Measurements from ENCODE around the gene ESRRG.
"Not testable (repeated sequence)": the region's sequence is repeated elsewhere in the genome, so short reads cannot be mapped to it uniquely, and the experiment has no call there.

Gene ESRRG

GRCh38 chr1:216576234-216576937 lies 146.8 kb downstream of the ESRRG start:
- no peak for DNase-seq (ENCODE audit: low read depth in 2 of 3, low spot score in 1 of 3)

DNA sequence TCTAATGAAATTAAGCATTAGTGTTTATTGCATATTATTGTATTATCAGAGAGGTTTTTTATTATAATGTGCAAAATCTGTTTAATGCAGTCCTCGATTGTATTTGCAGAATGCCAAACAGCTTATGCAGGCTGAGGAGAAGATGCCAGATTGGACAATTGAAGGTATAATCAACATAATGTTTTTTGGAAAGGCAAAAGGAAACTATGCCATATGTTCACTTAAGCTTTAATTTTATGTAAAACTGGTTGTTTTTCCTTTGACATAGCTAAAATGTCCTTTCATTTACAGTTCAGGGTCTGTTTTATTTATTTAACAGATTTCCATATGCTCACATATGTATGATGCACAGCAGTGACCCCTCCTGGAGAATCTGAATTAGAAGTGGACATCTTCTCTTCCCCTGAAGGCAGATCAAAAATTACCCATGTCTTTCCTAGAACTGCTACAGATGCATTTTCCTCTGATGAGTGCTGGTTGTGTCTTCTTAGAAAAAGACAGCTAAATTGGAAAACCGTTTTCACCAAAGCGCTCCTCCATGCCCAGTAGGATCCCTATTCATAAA lies 156.5 kb downstream of the ESRRG start:
- no peak for DNase-seq (ENCODE audit: low read depth in 2 of 3, low spot score in 1 of 3)

- no peak for DNase-seq (ENCODE audit: low read depth in 2 of 3, low spot score in 1 of 3)
Observed at GRCh38 chr1:216563087-216563486, 160.1 kb downstream of the ESRRG start.

GRCh38 chr1:216562383-216562782 lies 160.8 kb downstream of the ESRRG start:
- DNase-seq (ENCODE audit: low read depth in 2 of 3, low spot score in 1 of 3): no peak

GRCh38 chr1:216560527-216560926 lies 162.7 kb downstream of the ESRRG start:
- DNase-seq (ENCODE audit: low read depth in 2 of 3, low spot score in 1 of 3): no peak

- DNase-seq (ENCODE audit: low read depth in 2 of 3, low spot score in 1 of 3): no peak
Observed at GRCh38 chr1:216559359-216559758, 163.9 kb downstream of the ESRRG start.

DNA sequence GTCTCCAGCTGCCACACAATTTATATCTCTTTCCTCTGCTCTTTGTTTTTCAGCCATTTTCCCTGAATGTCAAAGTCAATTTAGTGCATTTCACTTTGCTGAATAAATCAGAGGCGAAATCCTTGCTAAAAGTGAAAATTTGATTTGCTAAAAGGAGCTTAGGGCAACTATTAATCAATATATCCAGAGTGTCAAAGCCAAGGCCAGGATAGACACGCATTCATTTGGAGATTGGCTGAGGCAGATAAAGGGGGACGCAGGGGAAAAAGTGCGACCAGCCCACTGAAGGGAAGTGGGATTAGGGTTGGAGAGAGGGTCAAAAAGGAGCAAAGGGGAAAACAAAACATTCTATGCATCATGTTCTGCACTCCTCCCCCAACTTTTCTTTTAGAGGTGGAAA lies 167.6 kb downstream of the ESRRG start:
- DNase-seq (ENCODE audit: low read depth in 2 of 3, low spot score in 1 of 3): no peak

- DNase-seq (ENCODE audit: low read depth in 2 of 3, low spot score in 1 of 3): no peak
Observed at GRCh38 chr1:216554934-216555333, 168.3 kb downstream of the ESRRG start.

DNA sequence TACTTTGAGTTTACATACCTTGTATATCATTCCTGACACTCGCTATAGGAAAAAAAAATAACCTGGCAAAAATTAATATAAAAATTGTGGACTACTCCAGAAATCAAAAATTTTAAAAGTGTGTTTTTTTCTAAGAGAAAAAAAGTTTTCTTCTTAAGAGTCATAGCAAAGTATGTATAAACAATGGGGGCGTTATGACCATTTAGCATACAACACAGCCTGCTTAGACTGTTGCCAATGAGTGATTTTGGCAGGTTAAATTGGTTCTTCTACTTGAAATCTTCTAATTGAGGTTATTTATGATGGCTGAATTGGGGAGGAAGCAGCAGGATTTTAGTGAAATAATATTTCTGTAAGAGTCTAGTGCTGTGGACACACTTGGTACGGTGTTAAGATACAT lies 169.5 kb downstream of the ESRRG start:
- no peak for DNase-seq (ENCODE audit: low read depth in 2 of 3, low spot score in 1 of 3)

DNA sequence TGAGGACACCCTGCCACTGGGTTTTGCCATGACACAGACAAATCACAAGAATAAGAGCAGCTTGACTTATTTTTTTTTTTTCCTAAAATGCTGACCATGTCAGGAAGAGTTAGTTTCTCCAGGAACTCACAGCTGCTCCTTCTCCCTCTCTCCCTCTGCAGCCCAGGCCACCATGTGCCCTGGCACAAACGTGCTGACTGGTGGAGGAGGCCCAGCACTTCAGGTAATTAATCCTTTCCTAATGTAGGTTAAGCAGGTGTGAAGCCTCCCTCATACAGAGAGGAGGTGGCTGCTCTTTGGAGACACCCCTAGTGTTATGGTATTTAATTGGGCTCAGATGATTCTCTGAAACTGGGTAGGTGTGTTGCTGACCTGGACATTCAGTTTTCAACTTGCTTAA lies 170.2 kb downstream of the ESRRG start:
- no peak for DNase-seq (ENCODE audit: low read depth in 2 of 3, low spot score in 1 of 3)

DNA sequence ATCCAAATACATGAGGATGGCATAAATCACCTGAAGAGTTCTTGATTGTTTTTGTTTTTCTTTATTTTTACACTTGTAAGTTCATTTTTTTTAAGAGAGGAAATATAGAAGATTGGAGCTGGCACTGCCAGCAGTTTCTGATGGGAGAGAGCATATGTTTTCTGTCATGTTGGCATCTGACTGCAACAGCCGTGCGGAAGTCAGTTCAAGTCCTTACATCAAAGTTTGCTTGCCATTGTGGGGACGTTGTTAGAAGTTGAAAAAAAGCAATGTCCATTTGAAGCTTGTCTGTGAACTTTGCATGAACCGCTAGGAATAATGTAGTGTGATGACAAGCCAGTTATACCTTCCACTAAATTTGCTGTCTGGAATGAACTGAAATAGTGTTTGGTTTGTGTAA lies 173.4 kb downstream of the ESRRG start:
- no peak for DNase-seq (ENCODE audit: low read depth in 2 of 3, low spot score in 1 of 3)

GRCh38 chr1:216542741-216543140 lies 180.5 kb downstream of the ESRRG start:
- no peak for DNase-seq (ENCODE audit: low read depth in 2 of 3, low spot score in 1 of 3)

DNA sequence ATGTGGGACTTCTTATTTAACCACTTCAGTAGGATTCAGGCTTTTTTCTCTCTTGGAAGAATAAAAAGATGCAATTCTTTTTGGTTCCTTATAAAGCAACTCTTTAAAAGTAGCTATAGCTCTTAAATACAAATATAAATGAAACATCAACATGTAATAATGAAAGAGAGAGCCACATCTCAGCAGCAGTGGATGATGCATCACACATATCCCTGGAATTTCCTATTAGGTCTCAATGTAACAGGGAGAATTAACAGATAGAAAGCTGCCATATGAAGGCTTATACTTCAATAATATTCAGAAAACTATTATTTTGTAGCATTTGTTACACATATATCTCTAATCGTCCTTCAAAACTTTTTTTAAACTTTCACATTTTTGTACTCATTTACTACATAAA lies 181.0 kb downstream of the ESRRG start:
- DNase-seq (ENCODE audit: low read depth in 2 of 3, low spot score in 1 of 3): no peak

- DNase-seq (ENCODE audit: low read depth in 2 of 3, low spot score in 1 of 3): no peak
Observed at GRCh38 chr1:216535751-216536150, 187.5 kb downstream of the ESRRG start.

- DNase-seq (ENCODE audit: low read depth in 2 of 3, low spot score in 1 of 3): no peak
Observed at GRCh38 chr1:216535059-216535458, 188.2 kb downstream of the ESRRG start.

GRCh38 chr1:216533776-216534175 lies 189.5 kb downstream of the ESRRG start:
- no peak for DNase-seq (ENCODE audit: low read depth in 2 of 3, low spot score in 1 of 3)

DNA sequence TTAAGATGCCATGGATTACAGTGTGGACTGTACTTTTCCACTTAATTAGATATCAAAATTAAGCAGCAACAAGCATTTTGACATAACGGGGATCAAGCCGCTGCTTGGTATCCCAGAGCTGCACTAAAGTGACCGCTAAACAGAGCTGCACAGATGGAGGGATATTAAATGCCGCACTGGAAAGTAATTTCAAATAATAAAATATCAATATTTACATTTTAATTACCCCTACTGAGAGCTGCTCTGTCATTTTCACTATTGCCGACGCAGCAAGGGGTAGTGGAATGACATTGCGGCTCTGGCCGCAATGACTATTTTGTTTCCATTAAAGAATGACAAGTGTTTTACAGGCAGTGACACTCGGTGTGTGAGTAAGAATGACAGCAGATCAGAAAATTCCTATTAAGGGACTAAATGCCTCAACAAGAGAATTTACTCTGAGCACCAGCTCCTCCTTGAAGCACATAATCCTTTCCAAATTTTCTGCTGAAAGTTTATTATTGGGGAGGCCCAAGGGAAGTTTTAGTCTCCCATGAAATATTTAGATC lies 190.9 kb downstream of the ESRRG start:
- no peak for DNase-seq (ENCODE audit: low read depth in 2 of 3, low spot score in 1 of 3)

DNA sequence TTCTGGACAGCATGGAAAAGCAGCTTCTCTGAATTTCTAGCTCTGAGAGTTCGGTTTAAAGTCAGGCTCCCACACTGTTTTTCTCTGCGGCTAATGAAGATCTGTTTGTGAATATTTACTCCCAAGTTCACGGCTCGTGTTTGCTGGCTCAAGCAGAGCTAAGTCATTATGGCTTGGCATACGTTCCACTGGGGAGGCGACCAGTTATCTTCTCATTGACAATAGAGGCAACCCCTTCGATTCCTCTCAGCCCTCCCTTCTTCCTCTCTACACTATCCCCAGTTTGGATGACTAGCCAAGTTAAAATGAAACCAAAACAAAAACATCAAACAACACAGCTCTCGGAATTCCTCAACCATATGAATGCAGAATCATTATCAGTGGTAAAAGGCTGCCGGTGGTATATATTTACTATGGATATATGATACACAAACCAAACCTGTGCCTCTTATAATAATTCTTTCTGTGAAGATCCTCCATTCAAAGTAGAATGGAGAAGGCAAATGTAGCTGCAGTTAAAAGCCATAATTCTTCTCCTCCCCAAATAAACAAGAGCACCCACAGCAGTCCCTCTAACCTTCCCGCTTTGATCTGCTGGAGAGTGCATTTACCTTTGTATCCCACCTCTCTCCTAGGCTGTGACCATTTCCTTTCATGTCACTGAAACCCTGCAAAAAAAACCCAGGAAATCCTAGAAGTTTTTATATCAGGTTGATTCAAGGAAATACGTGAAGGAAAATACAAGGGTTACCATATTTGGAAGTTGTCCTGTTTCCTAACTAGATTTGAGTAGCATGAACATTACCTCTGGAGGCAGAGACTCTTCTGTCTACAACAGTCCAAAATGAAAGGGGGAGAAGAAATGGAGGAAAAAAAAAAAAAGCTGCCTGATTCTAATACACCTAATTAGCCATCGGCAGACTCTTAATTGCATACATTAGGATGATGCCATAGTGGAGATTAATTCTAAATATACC lies 191.7 kb downstream of the ESRRG start:
- DNase-seq (ENCODE audit: low read depth in 2 of 3, low spot score in 1 of 3): no peak

- not testable (repeated sequence) for DNase-seq (ENCODE audit: low read depth in 2 of 3, low spot score in 1 of 3)
Observed at GRCh38 chr1:216529851-216530250, 193.4 kb downstream of the ESRRG start.

DNA sequence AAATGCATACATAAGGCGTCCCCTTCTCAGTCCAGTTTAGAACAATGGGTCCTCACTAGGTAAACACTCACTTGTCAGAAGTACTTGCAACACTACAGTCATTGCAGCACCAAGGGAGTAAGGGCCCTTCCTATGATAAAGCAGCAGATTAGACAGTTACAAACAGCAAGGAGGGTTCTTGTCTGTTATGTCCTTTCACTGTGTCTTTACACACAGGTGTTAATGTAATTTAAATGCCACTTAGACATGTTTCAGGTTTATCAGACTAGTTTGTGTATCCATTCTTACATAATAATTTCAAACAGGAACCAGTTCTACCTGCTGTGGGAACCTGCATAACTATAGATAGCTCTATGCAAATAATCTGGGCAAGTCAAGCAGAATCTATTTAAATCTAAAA lies 194.4 kb downstream of the ESRRG start:
- no peak for DNase-seq (ENCODE audit: low read depth in 2 of 3, low spot score in 1 of 3)

DNA sequence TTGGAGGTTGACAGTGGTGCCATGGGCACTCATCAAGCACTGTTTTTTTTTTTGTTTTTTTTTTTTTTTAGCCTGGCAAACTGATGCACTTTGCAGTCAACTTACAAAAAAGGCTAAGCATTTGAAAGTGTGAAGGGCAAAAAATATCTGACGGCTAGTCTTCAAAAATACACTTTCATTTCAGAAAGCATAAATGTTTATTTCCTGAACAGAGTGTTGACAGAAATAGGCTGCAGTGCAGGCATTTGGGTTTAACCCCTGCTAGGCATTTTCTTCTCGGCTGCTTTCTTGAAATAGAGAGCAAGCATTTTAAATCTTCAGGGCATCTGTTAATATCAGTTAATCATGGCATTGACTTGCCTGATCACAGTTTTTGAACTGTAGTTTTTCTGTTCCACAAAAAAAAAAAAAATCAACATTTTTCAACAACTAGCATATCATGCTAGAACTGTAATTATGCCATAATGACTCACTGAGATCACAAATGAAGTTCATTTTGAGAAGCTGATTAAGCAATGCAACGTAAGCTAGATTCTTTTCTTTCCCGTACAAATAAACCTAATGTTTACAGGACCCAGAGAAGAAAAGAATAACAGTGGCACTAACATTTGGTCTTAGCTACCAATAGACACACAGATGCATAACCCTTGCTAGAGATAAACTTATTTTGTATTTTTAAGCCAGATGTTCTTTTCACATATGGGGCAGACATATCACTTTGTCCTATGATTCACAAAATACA lies 199.6 kb downstream of the ESRRG start:
- no peak for DNase-seq (ENCODE audit: low read depth in 2 of 3, low spot score in 1 of 3)
